NK-92 treated with Interleukin-12 subunit alpha and Interleukin-12 subunit beta, amount 100 ng/mL, for 24 hours (cell line): ENCODE measurements around the gene SUSD4.

Experiments used
- DNase-seq: peaks from one replicate; lab custom pipeline; 2025; lab: John Stamatoyannopoulos, UW

The SUSD4 gene

DNA sequence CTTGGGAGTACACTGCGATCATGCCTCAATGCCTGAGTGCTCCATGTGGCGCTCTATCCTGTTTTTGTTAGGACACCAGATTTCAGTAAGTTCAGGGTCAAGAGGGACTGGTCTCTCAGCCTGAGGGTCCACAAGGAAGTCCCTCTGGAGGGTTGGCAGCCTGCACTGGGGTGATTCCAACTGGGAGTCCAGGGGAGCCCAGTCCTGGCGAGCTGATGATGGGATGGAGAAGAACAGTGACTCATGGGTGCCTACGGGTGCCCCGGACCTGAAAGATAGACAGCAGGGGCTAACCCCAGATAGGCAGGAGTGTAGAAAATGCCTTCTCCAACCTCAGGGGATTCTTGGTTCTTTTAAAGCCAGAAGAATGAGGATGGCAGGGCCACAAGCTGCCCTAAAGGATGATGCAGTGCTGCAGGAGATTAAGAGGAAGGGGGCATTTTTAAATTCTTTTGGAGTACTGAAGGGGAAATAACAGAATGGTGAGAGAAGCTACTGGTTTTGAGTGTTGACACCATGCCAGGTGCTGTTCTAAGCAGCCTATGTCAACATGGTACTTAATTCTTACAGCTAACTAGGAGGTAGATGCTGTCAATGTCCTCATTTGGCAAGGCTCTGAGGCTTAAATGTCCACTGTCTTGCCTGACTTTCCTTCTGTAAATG is 152.5 kb downstream of the SUSD4 start:
- no peak for DNase-seq

- DNase-seq = no peak
Measured at GRCh38 chr1:223210788-223211120, 153.2 kb downstream of the SUSD4 start.

- DNase-seq = no peak
Measured at GRCh38 chr1:223209992-223210787, 153.8 kb downstream of the SUSD4 start.

DNA sequence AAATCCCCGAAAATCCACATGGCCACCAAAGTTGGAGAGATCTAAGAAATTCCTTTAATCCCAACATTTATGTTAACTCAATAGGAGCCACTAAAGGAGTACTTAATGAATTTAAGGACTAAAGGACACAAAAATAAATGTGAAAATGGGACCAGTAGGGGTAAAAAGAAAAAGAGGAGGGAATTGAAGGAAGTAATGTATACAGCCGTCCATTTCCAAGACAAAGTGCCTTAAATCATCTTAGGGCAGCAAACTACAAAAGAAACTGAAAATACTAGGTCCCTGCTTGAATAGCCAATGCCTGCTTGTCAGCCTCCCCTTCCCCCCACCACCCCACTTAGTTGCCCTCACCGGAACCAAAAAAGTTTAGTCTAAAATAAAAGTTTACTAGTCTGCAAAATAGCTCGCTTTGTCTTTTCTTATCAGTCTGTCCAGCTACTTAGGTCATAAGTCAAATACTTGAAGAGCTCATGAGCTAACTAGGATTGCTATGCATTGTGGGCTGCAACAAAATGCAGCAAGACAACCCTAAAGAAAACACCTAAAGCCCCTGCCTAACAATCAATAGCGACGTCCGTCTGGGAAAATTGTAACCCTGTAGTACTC is 154.6 kb downstream of the SUSD4 start:
- no peak for DNase-seq

DNA sequence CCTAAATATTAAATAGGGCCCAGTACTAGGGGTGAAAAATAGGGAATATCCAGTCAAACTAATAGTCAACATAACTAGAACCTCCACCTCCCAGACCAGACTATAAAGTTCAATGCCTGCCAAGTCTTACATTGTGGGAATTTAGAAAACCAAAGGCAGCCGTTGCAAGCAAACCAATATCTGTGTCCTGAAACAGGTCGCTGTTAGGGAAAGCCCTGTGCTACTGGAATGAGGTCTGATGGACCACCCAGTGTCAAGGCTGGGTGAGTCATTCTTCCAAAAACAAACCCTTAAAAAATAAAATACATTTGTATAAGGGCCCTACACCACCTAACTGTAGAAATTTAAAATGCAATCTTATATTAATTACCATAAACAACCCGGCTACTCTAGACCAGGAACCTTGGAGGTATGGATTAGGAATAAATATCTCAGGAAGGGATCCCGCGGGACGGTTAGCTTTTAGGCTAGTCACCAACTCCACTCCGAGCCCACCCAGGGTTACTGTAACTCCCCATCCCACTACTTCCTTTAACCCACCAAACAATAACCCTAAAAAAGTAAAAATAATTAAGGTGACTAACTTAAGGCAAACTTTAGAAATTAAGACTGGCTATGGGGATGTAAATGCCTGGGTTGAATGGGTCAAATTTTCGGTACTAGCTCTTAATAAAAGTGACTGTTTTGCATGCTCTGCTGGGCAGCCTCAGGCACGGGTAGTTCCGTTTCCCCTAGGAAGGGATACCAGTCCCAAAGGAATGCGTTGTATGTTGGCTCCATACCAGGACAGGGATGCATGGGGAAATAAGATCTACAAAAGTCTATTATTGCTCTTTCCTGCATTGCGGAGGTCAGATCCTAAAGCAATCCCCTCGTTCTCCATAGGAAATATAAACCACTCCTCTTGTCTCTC is 155.6 kb downstream of the SUSD4 start:
- DNase-seq = no peak

DNA sequence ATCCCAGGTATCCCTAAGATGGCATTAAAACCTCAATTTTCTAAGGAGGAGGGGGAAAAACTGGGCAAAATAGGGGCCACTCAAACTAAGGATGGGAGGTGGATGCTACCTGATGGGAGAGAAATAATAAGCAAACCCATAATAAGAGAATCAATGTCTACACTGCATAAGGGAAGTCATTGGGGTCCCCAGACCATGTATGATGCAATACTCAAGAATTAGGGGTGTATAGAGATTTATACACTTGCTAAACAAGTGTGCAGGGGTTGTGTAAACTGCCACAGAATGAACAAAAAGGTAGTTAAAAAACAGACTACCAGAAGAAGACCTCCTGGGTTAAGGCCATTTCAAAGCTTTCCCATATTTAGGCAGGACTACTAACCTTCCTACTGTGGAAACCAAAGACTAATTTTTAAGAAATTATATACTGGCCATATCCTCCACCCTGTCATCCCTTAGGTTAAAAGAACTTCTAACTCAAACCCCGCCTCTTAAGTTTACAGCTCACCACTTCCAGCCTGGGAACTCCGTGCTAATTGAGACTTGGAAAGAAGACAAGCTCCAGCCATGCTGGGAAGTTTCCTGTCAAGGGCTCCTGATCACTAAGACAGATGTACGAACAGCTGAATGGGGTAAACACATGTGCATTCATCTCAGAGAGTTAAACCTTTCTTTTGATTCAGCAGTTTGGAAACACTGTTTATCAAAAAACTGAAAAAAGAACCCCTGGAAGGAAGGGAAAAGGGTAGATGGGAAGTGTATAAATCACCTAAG is 156.5 kb downstream of the SUSD4 start:
- DNase-seq = no peak

GRCh38 chr1:223204424-223204823 is 159.6 kb downstream of the SUSD4 start:
- no peak for DNase-seq

DNA sequence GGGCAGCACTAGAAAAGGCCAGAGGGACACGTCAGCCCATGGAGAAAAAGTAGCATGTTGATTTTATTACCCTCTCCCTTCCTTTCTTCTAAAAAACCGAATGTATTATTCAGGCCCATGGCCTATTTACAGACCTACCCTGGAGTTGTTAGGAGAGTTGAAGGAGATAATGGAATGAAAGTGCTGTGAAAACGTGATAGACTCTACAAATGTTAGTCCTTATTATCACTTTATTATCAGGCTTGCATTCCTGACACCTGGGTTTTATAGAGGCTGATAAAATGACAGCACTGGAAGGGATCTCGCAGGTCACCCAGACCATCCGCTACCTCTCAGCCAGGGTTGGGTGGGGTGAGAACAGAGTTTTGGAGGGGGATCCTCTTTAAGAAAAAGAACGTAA is 160.3 kb downstream of the SUSD4 start:
- DNase-seq = no peak

DNA sequence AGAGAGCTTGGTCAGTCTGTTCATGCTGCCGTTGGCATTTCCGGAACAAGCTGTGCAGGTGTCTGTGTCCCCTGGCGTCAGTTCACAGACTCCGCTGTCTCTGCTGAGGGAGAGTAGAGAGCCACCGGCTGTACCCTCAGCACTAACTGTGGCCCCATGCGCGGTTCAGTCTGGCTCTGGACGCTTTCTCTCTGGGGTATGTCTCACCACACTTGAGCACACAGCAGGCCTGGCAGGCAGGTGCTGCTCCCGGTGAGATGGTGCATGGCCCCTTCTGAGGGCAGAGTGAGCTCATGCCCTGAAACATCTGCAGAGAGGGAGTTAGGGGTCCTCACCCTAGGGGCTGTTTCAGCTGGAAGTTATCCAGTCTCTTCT is 161.0 kb downstream of the SUSD4 start:
- no peak for DNase-seq

- DNase-seq = no peak
Measured at GRCh38 chr1:223202376-223203033, 161.5 kb downstream of the SUSD4 start.

DNA sequence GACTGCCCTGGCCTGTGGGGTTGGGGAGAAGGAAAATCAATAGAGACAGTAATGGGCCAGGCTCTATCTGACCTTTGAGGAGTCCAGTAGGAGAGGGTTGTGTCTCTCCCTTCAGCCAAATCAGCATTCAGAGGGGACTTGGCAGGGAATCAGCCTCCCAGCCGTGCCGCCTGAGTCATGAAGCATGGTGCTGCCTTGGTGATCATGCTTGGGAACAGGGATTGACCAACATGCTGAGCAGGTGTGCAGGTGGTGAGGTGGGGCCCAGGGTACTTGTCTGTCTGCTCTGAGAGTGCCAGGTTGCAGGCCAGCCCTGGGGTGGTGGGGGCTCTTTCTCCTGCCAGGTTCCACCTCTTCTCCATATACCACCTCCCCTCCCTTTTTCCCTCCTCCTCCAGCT is 162.0 kb downstream of the SUSD4 start:
- no peak for DNase-seq

DNA sequence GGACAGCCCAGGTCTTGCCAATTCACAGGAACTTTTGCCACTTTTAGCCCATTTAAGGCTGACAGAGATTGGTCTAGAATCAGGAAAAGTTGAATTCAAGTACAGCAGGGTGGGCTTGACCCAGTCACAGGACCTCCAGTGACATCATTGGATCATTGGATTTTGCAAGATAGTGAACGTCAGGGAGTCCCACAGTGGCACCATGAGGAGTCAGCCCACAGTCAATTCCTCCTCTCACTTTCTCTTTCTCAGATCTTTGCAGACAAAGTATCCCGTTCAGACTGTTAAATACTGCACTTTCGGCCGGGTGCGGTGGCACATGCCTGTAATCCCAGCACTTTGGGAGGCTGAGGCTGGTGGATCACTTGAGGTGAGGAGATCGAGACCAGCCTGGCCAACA is 163.1 kb downstream of the SUSD4 start:
- DNase-seq = no peak

DNA sequence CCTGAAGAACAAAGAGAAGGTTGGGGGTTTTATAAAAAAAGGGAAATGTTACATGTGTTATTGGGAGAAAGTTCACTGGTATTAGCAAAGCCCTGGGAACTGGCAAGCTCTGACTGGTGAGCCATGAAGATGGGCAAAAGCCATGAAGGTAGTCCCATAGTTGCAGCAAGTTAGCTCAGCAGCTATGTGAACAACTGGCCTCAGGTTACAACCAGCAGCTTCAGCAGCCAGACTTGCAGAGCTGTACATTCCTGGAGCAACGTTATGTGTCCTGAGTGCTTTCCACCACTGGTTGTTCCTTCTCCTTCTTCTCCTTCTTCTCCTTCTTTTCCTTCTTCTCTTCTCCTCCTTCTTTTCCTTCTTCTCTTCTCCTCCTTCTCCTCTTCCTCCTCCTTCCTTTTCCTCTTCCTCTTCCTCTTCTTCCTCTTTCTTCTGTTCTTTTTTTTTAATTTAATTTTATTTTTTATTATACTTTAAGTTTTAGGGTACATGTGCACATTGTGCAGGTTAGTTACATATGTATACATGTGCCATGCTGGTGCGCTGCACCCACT is 164.8 kb downstream of the SUSD4 start:
- DNase-seq = no peak

GRCh38 chr1:223198628-223198965 is 165.4 kb downstream of the SUSD4 start:
- DNase-seq = no peak

- no peak for DNase-seq
Measured at GRCh38 chr1:223197923-223198627, 165.9 kb downstream of the SUSD4 start.

GRCh38 chr1:223189903-223190724 is 173.9 kb downstream of the SUSD4 start:
- DNase-seq = peak; percentile 41

DNA sequence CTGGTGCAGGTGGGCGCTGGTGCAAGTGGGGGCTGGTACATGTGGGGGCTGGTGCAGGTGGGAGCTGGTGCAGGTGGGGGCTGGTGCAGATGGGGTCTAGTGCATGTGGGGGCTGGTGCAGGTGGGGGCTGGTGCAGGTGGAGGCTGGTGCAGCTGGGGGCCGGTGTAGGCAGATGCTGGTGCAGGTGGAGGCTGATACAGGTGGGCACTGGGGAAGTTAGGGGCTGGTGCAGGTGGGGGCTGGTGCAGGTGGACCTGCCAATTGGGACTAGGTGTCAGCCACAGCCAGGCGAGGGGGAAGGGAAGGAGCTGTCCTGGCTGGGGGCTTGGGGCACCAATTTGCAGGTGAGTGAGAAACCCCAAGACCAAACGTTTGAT is 174.5 kb downstream of the SUSD4 start:
- DNase-seq = no peak

DNA sequence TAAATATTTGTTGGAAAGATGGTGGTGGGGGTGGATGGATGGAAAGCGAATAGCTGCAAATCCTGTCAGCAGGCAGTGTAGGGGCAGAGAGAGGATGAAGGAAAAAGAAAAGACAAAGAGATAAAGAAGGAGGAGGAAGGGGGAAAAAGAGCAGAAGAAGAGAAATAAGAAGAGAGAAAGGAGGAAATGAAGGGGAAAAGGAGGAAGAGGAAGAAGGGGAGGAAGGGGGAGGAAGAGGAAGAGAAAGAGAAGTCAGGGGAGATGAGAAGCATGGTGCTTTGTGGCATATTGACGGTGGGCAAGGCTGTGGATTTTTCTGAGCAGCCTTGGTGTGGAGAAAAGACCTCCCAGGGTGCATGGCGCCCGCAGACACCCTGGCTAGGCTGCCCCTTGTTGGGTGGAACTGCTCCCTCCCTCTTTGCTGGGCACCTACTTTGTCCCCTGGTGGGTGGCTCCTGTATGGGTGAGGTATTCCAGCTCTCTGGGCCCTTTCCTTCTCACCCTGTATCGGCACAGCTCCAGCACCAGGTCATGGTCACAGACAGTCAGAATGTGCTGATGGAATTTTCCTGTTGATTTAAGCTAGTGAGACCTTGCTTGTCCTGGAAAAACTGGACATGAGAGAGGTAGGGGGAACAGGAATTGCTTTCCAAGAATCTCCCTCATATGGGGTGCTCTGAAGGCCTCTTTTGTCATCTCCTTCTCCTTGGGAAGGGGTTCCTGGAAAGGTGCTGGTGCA is 175.2 kb downstream of the SUSD4 start:
- no peak for DNase-seq

- no peak for DNase-seq
Measured at GRCh38 chr1:223186800-223187199, 177.2 kb downstream of the SUSD4 start.
